HG02970 (cell line): ENCODE data around the gene PDXDC1.
"Not testable (repeated sequence)": the region's sequence is repeated elsewhere in the genome, so short reads cannot be mapped to it uniquely, and the experiment has no call there.

Source experiments
- ATAC-seq: cut with Tn5 transposase; IDR thresholded peaks from one replicate; pipeline ENCODE4 v1.9.1; 2021; ENCODE audit warnings: mild to moderate bottlenecking, moderate library complexity, moderate number of reproducible peaks; ENCODE audit not compliant: unreplicated experiment, low FRiP score

The PDXDC1 gene

DNA sequence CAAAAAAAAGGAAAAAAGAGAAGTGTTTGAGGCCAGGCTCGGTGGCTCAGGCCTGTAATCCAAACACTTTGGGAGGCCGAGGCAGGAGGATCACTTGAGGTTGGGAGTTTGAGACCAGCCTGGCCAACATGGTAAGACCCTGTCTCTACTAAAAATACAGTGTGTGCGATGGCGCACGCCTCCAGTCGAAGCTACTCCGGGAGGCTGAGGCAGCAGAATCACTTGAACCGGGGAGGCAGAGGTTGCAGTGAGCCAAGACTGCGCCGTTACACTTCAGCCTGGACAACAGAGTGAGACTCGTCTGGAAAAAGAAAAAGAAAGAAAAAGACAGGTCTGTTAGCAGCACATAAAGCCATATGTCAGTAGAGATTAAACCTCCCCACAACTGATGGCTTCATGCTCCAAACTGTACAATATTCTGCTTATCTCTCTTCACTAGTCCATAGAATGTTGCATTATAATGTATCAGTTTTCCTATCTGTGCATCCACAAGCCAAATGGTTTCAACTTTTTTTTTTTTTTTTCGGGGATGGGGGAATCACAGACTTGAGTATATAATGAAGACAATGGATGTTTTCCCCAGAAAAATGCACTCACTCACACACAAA lies 3.1 kb upstream of the PDXDC1 start:
- not testable (repeated sequence) for ATAC-seq

DNA sequence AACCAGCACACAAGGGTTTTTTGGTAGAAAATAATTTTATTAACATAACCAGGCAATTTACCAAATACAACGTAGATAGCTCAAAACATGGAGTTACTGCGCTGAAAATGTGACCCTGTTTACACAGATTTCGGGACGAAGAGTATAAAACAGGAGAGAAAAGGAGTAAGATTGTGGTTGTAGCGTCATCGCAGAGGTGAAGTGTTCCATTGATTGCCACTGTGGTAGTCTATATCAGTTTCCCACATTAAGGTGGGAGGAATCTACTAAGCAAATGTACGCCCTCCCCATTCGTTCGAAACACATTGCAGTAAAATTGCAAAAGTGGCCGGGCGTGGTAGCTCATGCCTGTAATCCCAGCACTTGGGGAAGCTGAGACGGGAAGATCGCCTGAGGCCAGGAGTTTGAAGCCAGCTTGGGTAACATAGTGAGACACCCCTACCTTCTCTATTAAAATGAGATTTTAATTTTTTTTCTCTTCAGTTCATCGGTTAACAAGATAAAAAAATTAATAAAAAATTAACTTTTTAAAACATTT lies 972 bp upstream of the PDXDC1 start:
- not testable (repeated sequence) for ATAC-seq

- not testable (repeated sequence) for ATAC-seq
Measured at GRCh38 chr16:14974331-14974655, 533 bp upstream of the PDXDC1 start.

GRCh38 chr16:14975418-14976194 lies 780 bp downstream of the PDXDC1 start:
- ATAC-seq, result peak; percentile 20

GRCh38 chr16:14976971-14977736 lies 2.3 kb downstream of the PDXDC1 start:
- not testable (repeated sequence) for ATAC-seq

DNA sequence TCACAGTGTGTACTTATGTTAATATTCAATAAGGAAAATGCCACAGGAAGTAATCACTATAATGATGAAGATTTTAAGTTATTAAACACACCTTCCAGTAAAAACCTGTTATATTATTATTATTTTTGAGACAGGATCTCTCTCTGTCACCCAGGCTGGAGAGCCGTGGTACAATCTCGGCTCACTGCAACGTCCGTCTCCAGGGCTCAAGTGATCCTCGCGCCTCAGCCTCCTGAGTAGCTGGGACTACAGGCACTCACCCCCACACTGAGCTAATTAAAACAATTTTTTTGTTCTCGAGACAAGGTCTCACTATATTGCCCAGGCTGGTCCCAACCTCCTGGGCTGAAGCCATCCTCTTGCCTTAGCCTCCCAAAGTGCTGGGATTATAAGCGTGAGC lies 3.5 kb downstream of the PDXDC1 start:
- ATAC-seq, result not testable (repeated sequence)

DNA sequence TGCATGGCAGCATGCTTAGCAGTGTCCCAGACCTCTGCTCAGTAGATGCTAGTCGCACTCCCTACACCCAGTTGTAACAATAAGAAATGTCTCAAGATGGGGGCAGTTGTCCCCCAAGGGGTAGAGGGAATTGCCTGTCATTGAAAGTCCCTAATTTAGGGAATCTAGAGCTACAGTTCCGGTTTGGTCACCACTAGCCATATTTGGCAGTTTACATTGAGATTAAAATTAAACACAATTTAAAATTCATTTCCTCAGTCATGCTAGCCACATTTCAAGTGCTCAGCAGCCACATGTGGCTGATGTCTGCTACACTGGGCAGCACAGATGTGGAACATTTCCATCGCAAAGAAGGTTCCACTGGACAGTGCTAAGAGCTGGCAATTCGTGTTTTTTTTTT lies 4.1 kb downstream of the PDXDC1 start:
- not testable (repeated sequence) for ATAC-seq

- ATAC-seq, result not testable (repeated sequence)
Measured at GRCh38 chr16:14981234-14981633, 6.4 kb downstream of the PDXDC1 start.

GRCh38 chr16:14982521-14982920 lies 7.7 kb downstream of the PDXDC1 start:
- not testable (repeated sequence) for ATAC-seq

- ATAC-seq, result not testable (repeated sequence)
Measured at GRCh38 chr16:14988092-14988491, 13.3 kb downstream of the PDXDC1 start.

GRCh38 chr16:14988661-14989191 lies 13.9 kb downstream of the PDXDC1 start:
- not testable (repeated sequence) for ATAC-seq

- ATAC-seq, result not testable (repeated sequence)
Measured at GRCh38 chr16:14989291-14990281, 14.8 kb downstream of the PDXDC1 start.

DNA sequence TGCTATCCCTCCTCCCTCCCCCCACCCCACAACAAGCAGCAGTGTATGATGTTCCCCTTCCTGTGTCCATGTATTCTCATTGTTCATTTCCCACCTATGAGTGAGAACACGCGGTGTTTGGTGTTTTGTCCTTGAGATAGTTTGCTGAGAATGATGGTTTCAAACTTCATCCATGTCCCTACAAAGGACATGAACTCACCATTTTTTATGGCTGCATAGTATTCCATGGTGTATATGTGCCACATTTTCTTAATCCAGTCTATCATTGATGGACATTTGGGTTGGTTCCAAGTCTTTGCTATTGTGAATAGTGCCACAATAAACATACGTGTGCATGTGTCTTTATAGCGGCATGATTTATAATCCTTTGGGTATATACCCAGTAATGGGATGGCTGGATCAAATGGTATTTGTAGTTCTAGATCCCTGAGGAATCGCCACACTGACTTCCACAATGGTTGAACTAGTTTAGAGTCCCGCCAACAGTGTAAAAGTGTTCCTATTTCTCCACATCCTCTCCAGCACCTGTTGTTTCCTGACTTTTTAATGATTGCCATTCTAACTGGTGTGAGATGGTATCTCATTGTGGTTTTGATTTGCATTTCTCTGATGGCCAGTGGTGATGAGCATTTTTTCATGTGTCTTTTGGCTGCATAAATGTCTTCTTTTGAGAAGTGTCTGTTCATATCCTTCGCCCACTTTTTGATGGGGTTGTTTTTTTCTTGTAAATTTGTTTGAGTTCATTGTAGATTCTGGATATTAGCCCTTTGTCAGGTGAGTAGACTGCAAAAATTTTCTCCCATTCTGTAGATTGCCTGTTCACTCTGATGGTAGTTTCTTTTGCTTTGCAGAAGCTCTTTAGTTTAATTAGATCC lies 18.7 kb downstream of the PDXDC1 start:
- ATAC-seq, result not testable (repeated sequence)

- ATAC-seq, result not testable (repeated sequence)
Measured at GRCh38 chr16:14996702-14997101, 21.9 kb downstream of the PDXDC1 start.

- ATAC-seq, result not testable (repeated sequence)
Measured at GRCh38 chr16:14998300-14998699, 23.5 kb downstream of the PDXDC1 start.

- ATAC-seq, result not testable (repeated sequence)
Measured at GRCh38 chr16:14999845-15000244, 25.0 kb downstream of the PDXDC1 start.

- not testable (repeated sequence) for ATAC-seq
Measured at GRCh38 chr16:15002448-15002847, 27.6 kb downstream of the PDXDC1 start.

GRCh38 chr16:15005357-15006132 lies 30.7 kb downstream of the PDXDC1 start:
- not testable (repeated sequence) for ATAC-seq
